Activated naive CD8-positive, alpha-beta T cell treated with anti-CD3 and anti-CD28 coated beads for 36 hours (primary cell): Measurements from ENCODE around the gene CLDN12. TPM values are rescaled to one million over a fixed set of nuclear protein-coding genes. Genes with fewer than 3 reads are reported as not detected.
A peak's percentile ranks its signal among the peaks of the same experiment; 100 is the strongest.
"Not testable (repeated sequence)": the region's sequence is repeated elsewhere in the genome, so short reads cannot be mapped to it uniquely, and the experiment has no call there.

ENCODE experiments used
- DNase-seq: peaks from one replicate; pipeline ENCODE4 v3.0.0; 2021
- H3K27ac Mint-ChIP-seq: one replicate; pipeline ENCODE4 v1.8.0; 2022; ENCODE audit warnings: mild to moderate bottlenecking, moderate library complexity, mixed read lengths
- H3K27me3 Mint-ChIP-seq: one replicate; pipeline ENCODE4 v1.8.0; 2022; ENCODE audit warnings: mild to moderate bottlenecking, mixed read lengths
- H3K36me3 Mint-ChIP-seq: one replicate; pipeline ENCODE4 v1.8.0; 2021; ENCODE audit warnings: mild to moderate bottlenecking, mixed read lengths
- H3K4me1 Mint-ChIP-seq: one replicate; pipeline ENCODE4 v1.8.0; 2021; ENCODE audit warnings: mixed read lengths
- H3K4me3 Mint-ChIP-seq: one replicate; pipeline ENCODE4 v1.8.0; 2022; ENCODE audit warnings: mild to moderate bottlenecking, moderate library complexity, mixed read lengths
- H3K9me3 Mint-ChIP-seq: one replicate; pipeline ENCODE4 v1.8.0; 2022; ENCODE audit warnings: mixed read lengths
- total RNA-seq, 2 experiments: library from RNA; stranded (reverse); gene quantifications; one replicate each; pipeline ENCODE4 v1.2.3, GENCODE V29; 2021

The CLDN12 gene
- total RNA-seq, 2 experiments from 2014 or later, result 6.2 to 7.2 TPM

DNA sequence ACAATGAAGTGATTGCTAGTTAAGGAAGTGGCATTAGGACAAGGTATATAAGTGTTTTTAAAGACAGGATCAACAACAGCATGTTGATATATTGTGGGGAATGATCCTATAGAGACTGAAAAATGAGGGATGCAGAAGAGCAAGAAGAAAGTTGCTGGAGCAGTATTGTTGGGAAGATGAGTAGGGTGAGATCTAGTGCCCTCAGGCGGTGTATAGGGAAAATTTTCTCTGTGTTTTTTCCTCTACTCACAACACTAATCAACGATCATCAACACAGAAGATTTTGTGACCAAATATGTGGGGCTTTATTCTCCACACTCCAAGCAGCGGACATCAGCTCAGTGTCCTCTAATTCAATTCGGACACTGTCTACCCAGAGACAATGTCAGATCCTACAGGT, 56.6 kb downstream of the CLDN12 start:
- Mint-ChIP-seq H3K27ac (no peak overlapping the region), H3K4me3 (no peak overlapping the region), H3K27me3 (peaks cover 6% of the 10 kb centered on the region), H3K36me3 (peaks cover 16% of the 10 kb centered on the region), H3K4me1 (peaks cover 14% of the 10 kb centered on the region), H3K9me3 (peaks cover 12% of the 10 kb centered on the region)
- DNase-seq, result no peak

DNA sequence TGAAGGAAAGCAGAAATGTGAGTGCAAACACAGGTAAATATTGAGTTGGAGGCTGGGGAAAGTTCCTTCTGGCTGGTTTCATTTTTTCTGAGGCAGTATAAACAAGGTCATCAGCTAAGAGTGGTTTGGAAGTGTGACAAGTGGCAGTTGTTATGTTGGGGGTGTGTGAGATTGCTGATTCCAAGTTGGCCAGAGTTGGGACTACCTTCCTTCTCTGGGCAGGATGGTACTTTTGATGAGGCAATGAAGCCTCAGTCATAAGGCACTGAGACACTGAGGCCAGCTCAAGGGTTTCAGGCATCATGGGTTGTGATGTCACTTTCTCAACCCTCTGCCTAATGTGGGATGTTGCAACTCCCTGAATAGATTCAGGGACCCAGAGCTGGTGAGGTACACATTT, 58.0 kb downstream of the CLDN12 start:
- Mint-ChIP-seq H3K4me3 (no peak overlapping the region), H3K27ac (no peak overlapping the region), H3K27me3 (no peaks in the 10 kb centered on the region), H3K4me1 (peaks cover 10% of the 10 kb centered on the region), H3K9me3 (peaks cover 21% of the 10 kb centered on the region), H3K36me3 (peaks cover 25% of the 10 kb centered on the region)
- no peak for DNase-seq

DNA sequence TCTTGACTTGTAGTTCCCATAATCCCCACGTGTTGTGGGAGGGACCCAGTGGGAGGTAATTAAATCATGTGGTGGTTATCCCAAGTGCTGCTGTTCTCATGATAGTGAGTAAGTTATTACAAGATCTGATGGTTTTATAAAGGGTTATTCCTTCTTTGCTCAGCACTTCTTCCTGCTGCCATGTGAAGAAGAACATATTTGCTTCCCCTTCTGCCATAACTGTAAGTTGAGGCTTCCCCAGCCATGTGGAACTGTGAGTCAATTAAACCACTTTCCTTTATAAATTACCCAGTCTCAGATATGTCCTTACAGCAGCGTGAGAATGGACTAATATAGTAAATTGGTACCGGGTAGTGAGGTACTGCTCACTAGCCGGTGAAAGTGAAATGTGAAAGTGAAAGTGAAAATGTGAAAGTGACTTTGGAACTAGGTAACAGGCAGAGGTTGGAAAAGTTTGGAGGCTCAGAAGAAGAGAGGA, 59.9 kb downstream of the CLDN12 start:
- not testable (repeated sequence) for H3K27me3 Mint-ChIP-seq
- H3K27ac Mint-ChIP-seq, result peak overlapping the region; percentile 0

More for the DNA sequence above, 59.9 kb downstream of the CLDN12 start:
- Mint-ChIP-seq H3K9me3 (peaks cover 21% of the 10 kb centered on the region), H3K4me1 (peaks cover 10% of the 10 kb centered on the region), H3K36me3 (peaks cover 25% of the 10 kb centered on the region), H3K4me3 (peak overlapping the region; percentile 57)
- not testable (repeated sequence) for DNase-seq

Other genes with a start within 250 kb of the CLDN12 start
- 1 to 10 TPM; 2.0 to 2.4 TPM for gene STEAP1, start 249.0 kb upstream of the CLDN12 start, total RNA-seq
- not detected for gene STEAP2, start 191.7 kb upstream of the CLDN12 start, total RNA-seq
- gene CFAP69, start 158.3 kb upstream of the CLDN12 start, total RNA-seq, result under 1 TPM; 0.72 to 0.85 TPM
- not detected for gene FAM237B, start 82.2 kb upstream of the CLDN12 start, total RNA-seq
- 10 to 100 TPM; 56.6 to 58.5 TPM for gene GTPBP10, start 56.7 kb upstream of the CLDN12 start, total RNA-seq
- not detected for gene PTTG1IP2, start 66.2 kb downstream of the CLDN12 start, total RNA-seq
- 1 to 10 TPM in 1 of 2 experiments, under 1 TPM in 1; 0.92 to 1.6 TPM for gene CDK14, start 192.9 kb downstream of the CLDN12 start, total RNA-seq